Osteocyte (in vitro differentiated cells): Measurements from ENCODE around the gene RETNLB. TPM values are rescaled to one million over a fixed set of nuclear protein-coding genes. Genes with fewer than 3 reads are reported as not detected.

ENCODE experiments used
- DNase-seq: peaks from one replicate; pipeline ENCODE4 v3.0.0; 2021; ENCODE audit warnings: mixed read lengths; ENCODE audit not compliant: unreplicated experiment; ENCODE audit errors: extremely low spot score
- H3K27ac Mint-ChIP-seq: one replicate; pipeline ENCODE4 v1.8.0; 2021; ENCODE audit warnings: mild to moderate bottlenecking, mixed read lengths; ENCODE audit not compliant: unreplicated experiment
- H3K27me3 Mint-ChIP-seq: one replicate; pipeline ENCODE4 v1.8.0; 2021; ENCODE audit warnings: mixed read lengths; ENCODE audit not compliant: unreplicated experiment
- H3K36me3 Mint-ChIP-seq: one replicate; pipeline ENCODE4 v1.8.0; 2021; ENCODE audit warnings: mixed read lengths; ENCODE audit not compliant: unreplicated experiment
- H3K4me1 Mint-ChIP-seq: one replicate; pipeline ENCODE4 v1.8.0; 2021; ENCODE audit warnings: mixed read lengths; ENCODE audit not compliant: unreplicated experiment
- H3K4me3 Mint-ChIP-seq: one replicate; pipeline ENCODE4 v1.8.0; 2021; ENCODE audit warnings: mild to moderate bottlenecking, moderate library complexity, mixed read lengths; ENCODE audit not compliant: unreplicated experiment
- H3K9me3 Mint-ChIP-seq: one replicate; pipeline ENCODE4 v1.8.0; 2021; ENCODE audit warnings: mixed read lengths; ENCODE audit not compliant: unreplicated experiment
- CTCF ChIP-seq: fragments of 200-600 bp; sonication (generic); IDR thresholded peaks from 2 replicates; pipeline ENCODE4 v1.5.0; 2021; ENCODE audit warnings: antibody characterized with exemption, mild to moderate bottlenecking, moderate library complexity
- total RNA-seq: library from RNA; stranded (reverse); gene quantifications from 2 replicates; pipeline ENCODE4 v1.2.1, GENCODE V29; 2021

Gene RETNLB
- total RNA-seq, 1 donor from 2014 or later: not detected

DNA sequence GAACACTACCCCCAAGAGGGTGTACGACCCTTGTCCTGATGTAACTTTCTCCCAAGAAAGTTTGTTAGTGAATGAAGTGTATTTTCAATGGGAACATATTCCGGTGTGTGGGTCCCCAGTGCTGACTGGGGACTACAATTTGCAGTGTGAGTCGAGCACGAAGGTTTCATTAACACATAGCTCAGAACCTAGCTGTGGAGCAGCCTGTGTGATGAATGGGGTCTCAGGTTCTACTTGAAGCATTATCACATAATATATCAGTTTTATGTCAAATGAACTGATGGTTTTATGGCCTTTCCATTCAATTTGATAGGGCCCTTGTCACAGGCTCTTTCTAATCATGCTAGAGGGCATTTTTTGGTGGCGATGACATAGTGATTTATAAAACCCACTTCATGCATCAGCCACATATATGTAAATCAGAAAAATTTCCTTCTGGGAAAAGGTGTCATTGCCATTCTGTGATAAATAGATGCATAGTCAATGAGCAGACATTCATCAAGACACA, 44.1 kb downstream of the RETNLB start:
- no peaks in the 10 kb centered on the region for H3K4me1 Mint-ChIP-seq
- DNase-seq: no peak
- H3K9me3 Mint-ChIP-seq: no peaks in the 10 kb centered on the region
- no peak overlapping the region for H3K27ac Mint-ChIP-seq
- TF ChIP-seq CTCF: no peak
- H3K27me3 Mint-ChIP-seq: peaks cover 9% of the 10 kb centered on the region
- H3K36me3 Mint-ChIP-seq: no peaks in the 10 kb centered on the region
- H3K4me3 Mint-ChIP-seq: no peak overlapping the region

Other genes starting within 250 kb of the RETNLB start
- 0.05 and 0.08 TPM in 2 replicates for gene MYH15, start 246.8 kb downstream of the RETNLB start, total RNA-seq
- gene CIP2A, start 168.0 kb downstream of the RETNLB start, total RNA-seq: 9.0 and 10.2 TPM in 2 replicates
- gene DZIP3, start 167.7 kb downstream of the RETNLB start, total RNA-seq: 9.0 and 11.2 TPM in 2 replicates
- not detected in 2 replicates for gene TRAT1, start 65.4 kb upstream of the RETNLB start, total RNA-seq
- gene GUCA1C, start 196.5 kb upstream of the RETNLB start, total RNA-seq: not detected in 2 replicates